Bronchial epithelial cell (primary cell): ENCODE data around the gene NCLN. TPM values are rescaled to one million over a fixed set of nuclear protein-coding genes. Genes with fewer than 3 reads are reported as not detected.
"Not testable (repeated sequence)": the region's sequence is repeated elsewhere in the genome, so short reads cannot be mapped to it uniquely, and the experiment has no call there.

Experiments used
- DNase-seq: peaks from one replicate; pipeline ENCODE4 v3.0.0-alpha.2; 2010; ENCODE audit warnings: low read depth
- FAIRE-seq: peaks from 2 replicates; lab custom pipeline; 2011; peaks lifted over from hg19 to GRCh38; lab: Jason Lieb, UNC
- H3K27me3 ChIP-seq: 2 replicates; pipeline ENCODE4 v1.5.1; 2011; ENCODE audit warnings: low read length; ENCODE audit not compliant: control insufficient read depth, insufficient read depth
- H3K36me3 ChIP-seq: 2 replicates; pipeline ENCODE4 v1.5.1; 2011; ENCODE audit warnings: low read length; ENCODE audit not compliant: control insufficient read depth, insufficient read depth
- H3K4me3 ChIP-seq: 2 replicates; pipeline ENCODE4 v1.5.1; 2011; ENCODE audit warnings: mild to moderate bottlenecking, low read depth, low read length, control low read depth
- total RNA-seq: library from RNA; depleted of rRNA; stranded (reverse); fragments of >200 nt; gene quantifications from 2 replicates; pipeline ENCODE4 v1.2.1, GENCODE V29; 2014
- TF ChIP-seq, protein P1 (sequence below): IDR thresholded peaks from 2 replicates; pipeline ENCODE4 v1.5.1; 2011; ENCODE audit warnings: mild to moderate bottlenecking, moderate library complexity, low read length, control low read depth, inconsistent platforms; ENCODE audit not compliant: insufficient read depth, severe bottlenecking

Gene NCLN
- total RNA-seq, 1 donor from 2014 or later, result 41.6 TPM

DNA sequence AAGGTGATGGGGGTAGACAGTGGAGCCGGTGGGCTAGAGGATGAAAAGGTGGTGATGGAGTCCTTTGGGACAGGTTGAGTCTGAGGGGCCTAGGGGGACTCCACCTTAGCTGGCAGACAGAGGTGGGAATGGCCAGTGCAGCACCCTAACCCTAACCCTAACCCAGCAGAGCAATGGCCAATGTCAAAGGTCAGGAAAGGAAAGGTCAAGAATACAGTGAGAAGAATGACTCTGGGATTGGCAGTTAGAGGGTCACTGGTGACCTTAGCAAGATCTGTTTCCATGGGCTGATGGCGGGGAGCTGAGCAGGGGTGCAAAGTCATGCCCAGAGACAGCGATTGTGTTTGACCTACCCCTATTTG is 33.3 kb upstream of the NCLN start:
- peaks cover 41% of the 10 kb centered on the region for H3K36me3 ChIP-seq
- no peak overlapping the region for H3K4me3 ChIP-seq
- TF ChIP-seq, protein P1, sequence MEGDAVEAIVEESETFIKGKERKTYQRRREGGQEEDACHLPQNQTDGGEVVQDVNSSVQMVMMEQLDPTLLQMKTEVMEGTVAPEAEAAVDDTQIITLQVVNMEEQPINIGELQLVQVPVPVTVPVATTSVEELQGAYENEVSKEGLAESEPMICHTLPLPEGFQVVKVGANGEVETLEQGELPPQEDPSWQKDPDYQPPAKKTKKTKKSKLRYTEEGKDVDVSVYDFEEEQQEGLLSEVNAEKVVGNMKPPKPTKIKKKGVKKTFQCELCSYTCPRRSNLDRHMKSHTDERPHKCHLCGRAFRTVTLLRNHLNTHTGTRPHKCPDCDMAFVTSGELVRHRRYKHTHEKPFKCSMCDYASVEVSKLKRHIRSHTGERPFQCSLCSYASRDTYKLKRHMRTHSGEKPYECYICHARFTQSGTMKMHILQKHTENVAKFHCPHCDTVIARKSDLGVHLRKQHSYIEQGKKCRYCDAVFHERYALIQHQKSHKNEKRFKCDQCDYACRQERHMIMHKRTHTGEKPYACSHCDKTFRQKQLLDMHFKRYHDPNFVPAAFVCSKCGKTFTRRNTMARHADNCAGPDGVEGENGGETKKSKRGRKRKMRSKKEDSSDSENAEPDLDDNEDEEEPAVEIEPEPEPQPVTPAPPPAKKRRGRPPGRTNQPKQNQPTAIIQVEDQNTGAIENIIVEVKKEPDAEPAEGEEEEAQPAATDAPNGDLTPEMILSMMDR, result no peak
- no peak for FAIRE-seq
- H3K27me3 ChIP-seq, result no peaks in the 10 kb centered on the region
- DNase-seq, result no peak

- Histone ChIP-seq H3K4me3 (no peak overlapping the region), H3K27me3 (no peaks in the 10 kb centered on the region), H3K36me3 (peaks cover 42% of the 10 kb centered on the region)
- no peak for FAIRE-seq
- TF ChIP-seq, protein P1, result no peak
- DNase-seq, result no peak
Observed at GRCh38 chr19:3153286-3154230, 32.2 kb upstream of the NCLN start.

GRCh38 chr19:3154447-3154846 is 31.3 kb upstream of the NCLN start:
- not testable (repeated sequence) for H3K4me3 ChIP-seq, FAIRE-seq, DNase-seq, H3K27me3 ChIP-seq
- peaks cover 35% of the 10 kb centered on the region for H3K36me3 ChIP-seq

DNA sequence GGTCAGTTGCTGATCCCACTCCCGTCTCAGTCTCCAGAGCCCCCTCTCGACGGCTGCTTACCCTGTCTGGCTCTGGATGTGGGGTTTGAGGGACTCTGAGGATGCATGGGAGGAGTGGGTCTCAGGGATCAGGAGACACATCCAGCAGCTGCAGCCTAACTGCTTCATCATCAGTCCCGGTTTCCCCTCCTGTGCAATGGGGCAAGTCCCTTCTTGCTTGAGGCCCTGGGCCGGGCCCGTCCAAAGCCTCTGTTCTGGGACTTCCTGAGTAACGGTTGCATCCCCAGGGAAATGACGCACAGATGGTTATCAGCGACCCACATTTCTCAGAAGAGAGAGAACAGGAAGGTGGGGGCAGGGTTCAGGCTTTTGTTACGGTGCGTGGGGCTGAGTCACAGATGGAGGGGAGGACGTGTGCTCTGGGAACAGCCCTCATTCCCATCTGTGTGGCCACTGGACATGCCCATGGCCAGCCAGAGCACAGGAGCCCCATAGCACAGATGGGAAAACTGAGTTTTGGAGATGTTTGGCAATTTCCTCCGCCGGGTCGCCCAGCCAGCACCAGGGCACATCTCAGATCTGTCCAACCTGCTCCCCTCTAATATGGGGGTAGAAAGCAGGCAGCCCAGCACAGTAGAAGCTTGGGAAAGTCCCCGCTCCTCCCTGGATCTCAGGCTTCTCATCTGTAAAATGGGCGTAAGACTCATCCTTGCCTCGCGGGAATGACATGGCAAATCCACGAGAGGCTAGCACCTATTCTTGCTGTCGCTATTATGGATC is 30.6 kb upstream of the NCLN start:
- peak; percentile 66 for FAIRE-seq
- peak; percentile 100 for DNase-seq
- no peak overlapping the region for H3K4me3 ChIP-seq

DNA sequence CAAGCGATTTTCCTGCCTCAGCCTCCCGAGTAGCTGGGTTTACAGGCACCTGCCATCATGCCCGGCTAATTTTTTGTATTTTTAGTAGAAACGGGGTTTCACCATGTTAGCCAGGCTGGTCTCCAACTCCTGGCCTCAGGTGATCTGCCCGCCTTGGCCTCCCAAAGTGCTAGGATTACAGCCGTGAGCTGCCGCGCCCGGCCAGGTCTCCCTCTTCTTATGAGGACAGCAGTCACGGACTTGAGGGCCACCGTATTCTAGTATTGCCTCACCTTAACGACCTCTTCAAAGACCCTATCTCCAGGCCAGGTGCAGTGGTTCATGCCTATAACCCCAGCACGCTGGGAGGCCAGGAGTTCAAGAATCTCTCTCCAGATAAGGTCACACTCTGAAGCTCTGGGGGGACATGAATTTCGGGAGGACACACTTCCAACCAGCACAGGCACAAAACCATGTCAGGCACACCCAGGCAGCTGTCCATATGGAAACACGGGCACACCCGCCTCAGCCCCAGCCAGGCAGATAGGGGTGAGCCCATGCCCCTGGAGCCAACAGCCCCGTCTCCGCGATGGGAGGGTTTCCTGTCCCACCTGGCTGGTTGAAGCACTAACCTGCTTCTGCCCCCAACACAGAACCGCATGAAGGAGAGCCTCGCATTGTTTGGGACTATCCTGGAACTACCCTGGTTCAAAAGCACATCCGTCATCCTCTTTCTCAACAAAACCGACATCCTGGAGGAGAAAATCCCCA is 28.5 kb upstream of the NCLN start:
- DNase-seq, result no peak
- Histone ChIP-seq H3K36me3 (peaks cover 27% of the 10 kb centered on the region), H3K4me3 (no peak overlapping the region), H3K27me3 (no peaks in the 10 kb centered on the region)
- TF ChIP-seq, protein P1, result no peak
- no peak for FAIRE-seq

More for the DNA sequence above, 30.6 kb upstream of the NCLN start:
- Histone ChIP-seq H3K36me3 (peaks cover 34% of the 10 kb centered on the region), H3K27me3 (no peaks in the 10 kb centered on the region)
- TF ChIP-seq, protein P1, result no peak
